ENCODE measurements around the gene RAB6A. TPM values are rescaled to one million over a fixed set of nuclear protein-coding genes. Genes with fewer than 3 reads are reported as not detected.

The RAB6A gene
- total and polyA plus RNA-seq, 10 of the 15 experiments (the other 5 are each of a cell fraction or from before 2014, with no cell fraction given): 9.8 to 107 (median 34.1) TPM

DNA sequence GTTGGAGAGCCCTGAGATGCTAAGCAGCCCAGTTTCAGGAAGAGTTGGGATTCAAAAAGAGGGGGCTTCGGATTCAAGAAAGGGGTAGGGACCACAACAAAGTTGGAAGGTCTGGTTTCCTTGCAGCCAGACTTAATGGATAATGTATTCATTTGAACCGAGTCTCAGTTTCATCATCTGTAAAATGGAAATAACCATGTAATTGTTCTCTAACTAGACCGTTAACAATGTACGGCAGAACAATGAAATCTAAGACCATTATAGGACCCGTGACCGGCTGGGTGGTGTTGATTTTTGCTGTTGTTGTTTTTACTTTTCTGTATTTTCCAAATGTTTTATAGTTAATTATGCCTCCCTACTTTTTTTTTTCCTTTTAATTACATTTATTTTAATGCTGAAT lies 20.4 kb upstream of the RAB6A start:
- Histone ChIP-seq H3K27me3 (replicated peaks in 1 of 2; ENCODE audit: control insufficient read depth in 2 of 2, insufficient read depth in 2 of 2, low read length in 1 of 2) (no peaks in the 10 kb centered on the region), H3K36me3 (ENCODE audit: control insufficient read depth in 2 of 2, insufficient read depth in 2 of 2, low read length in 1 of 2) (no peaks in the 10 kb centered on the region), H2AFZ (ENCODE audit: control insufficient read depth, low read depth, low read length) (no peak overlapping the region), H3K4me3 (no peak overlapping the region), H3K9ac (ENCODE audit: control insufficient read depth, insufficient read depth, low read length) (no peak overlapping the region), H3K4me1 (ENCODE audit: control insufficient read depth, insufficient read depth, low read length) (peaks cover 4% of the 10 kb centered on the region; the same call in 1 of the 2 replicates), H3K9me3 (replicated peaks; ENCODE audit: control insufficient read depth, insufficient read depth, low read length) (no peaks in the 10 kb centered on the region), H3K27ac (ENCODE audit: control insufficient read depth, insufficient read depth) (no peak overlapping the region), H4K20me1 (ENCODE audit: control insufficient read depth, insufficient read depth) (no peaks in the 10 kb centered on the region), H3K79me2 (ENCODE audit: control insufficient read depth, insufficient read depth, low read length) (no peaks in the 10 kb centered on the region), H3K4me2 (ENCODE audit: control insufficient read depth, insufficient read depth) (no peak overlapping the region)
- no peak for ATAC-seq
- in situ Hi-C loops (cut with MboI) (no loop called here), intact Hi-C loops (cut with micrococcal nuclease; ENCODE audit: unreplicated experiment) (no loop called here)
- RAD21 ChIA-PET (ENCODE audit: unreplicated experiment): no interaction called here
- BruUV-seq (replicated peaks): no TSS peak
- DNase-seq (ENCODE audit: low read depth, low spot score): no peak
- CTCF ChIA-PET: no interaction called here
- TF ChIP-seq, protein P1, sequence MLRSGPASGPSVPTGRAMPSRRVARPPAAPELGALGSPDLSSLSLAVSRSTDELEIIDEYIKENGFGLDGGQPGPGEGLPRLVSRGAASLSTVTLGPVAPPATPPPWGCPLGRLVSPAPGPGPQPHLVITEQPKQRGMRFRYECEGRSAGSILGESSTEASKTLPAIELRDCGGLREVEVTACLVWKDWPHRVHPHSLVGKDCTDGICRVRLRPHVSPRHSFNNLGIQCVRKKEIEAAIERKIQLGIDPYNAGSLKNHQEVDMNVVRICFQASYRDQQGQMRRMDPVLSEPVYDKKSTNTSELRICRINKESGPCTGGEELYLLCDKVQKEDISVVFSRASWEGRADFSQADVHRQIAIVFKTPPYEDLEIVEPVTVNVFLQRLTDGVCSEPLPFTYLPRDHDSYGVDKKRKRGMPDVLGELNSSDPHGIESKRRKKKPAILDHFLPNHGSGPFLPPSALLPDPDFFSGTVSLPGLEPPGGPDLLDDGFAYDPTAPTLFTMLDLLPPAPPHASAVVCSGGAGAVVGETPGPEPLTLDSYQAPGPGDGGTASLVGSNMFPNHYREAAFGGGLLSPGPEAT (IDR thresholded peaks at IDR 0.05; ENCODE audit: low read depth): no peak
- TF ChIP-seq PML (IDR thresholded peaks at IDR 0.05; ENCODE audit: low read length) (no peak), EZH2 (IDR thresholded peaks at IDR 0.05; ENCODE audit: borderline replicate concordance, control insufficient read depth, low read depth, low read length) (no peak), FOS (IDR thresholded peaks at IDR 0.05; ENCODE audit: borderline replicate concordance, extremely low read depth, insufficient read length) (no peak), NFIC (IDR thresholded peaks at IDR 0.05; ENCODE audit: low read depth, low read length) (no peak), BHLHE40 (IDR thresholded peaks at IDR 0.05; ENCODE audit: borderline replicate concordance in 1 of 2, low read depth in 2 of 2, low read length in 1 of 2) (no peak), NFXL1 (IDR thresholded peaks at IDR 0.05; ENCODE audit: borderline replicate concordance) (no peak), POU2F2 (IDR thresholded peaks at IDR 0.05; ENCODE audit: borderline replicate concordance, low read depth, low read length) (no peak), ZBED1 (IDR thresholded peaks at IDR 0.05; ENCODE audit: borderline replicate concordance) (no peak), TARDBP (IDR thresholded peaks at IDR 0.05; ENCODE audit: borderline replicate concordance) (no peak), RBBP5 (conservative IDR thresholded peaks at IDR 0.05) (no peak)
- SMC1A ChIA-PET (ENCODE audit: uncharacterized antibody, unreplicated experiment): no interaction called here
- POLR2A ChIA-PET: no interaction called here
- FAIRE-seq: no peak
- 98% methylated on average over 6 of the region's 6 CpGs for WGBS (ENCODE audit: insufficient coverage, insufficient replicate concordance, low lambda C conversion rate, missing lambda C conversion rate)

Data from GM12878 (cell line).